HEK293 (cell line): ENCODE results near the gene CLEC2A.

Experiments used
- CTCF ChIA-PET: fragments of 350-600 bp; formaldehyde crosslinking; extraction: SDS; loops from one replicate; lab custom pipeline; 2021; ENCODE audit warnings: antibody characterized with exemption; lab: Yijun Ruan, JAX
- POLR2A ChIA-PET: fragments of 300-600 bp; formaldehyde crosslinking; extraction: SDS; loops from one replicate; lab custom pipeline; 2020; ENCODE audit warnings: antibody characterized with exemption, inconsistent platforms; lab: Yijun Ruan, JAX
- H3K27ac ChIP-seq: fragments of 200-500 bp; sonication (Bioruptor generic); 2 replicates; pipeline ENCODE4 v1.5.1; 2014; ENCODE audit warnings: low read depth, low read length, control low read depth, inconsistent platforms; ENCODE audit errors: extremely low read depth
- H3K36me3 ChIP-seq, 2 experiments: fragments of 200-500 bp in 1 of 2; sonication (Bioruptor generic) in 1 of 2; 1 replicate in 1 of 2; 2 replicates in 1 of 2; pipeline ENCODE4 v1.5.1; 2014 to 2017; ENCODE audit warnings: inconsistent platforms in 2 of 2, low read length in 2 of 2; ENCODE audit not compliant: control insufficient read depth in 2 of 2, insufficient read depth in 1 of 2
- H3K4me1 ChIP-seq: fragments of 200-500 bp; sonication (Bioruptor generic); 2 replicates; pipeline ENCODE4 v1.5.1; 2014; ENCODE audit warnings: mild to moderate bottlenecking, low read length, inconsistent platforms; ENCODE audit not compliant: control insufficient read depth, insufficient read depth
- H3K4me3 ChIP-seq: 2 replicates; pipeline ENCODE4 v1.5.1; 2011; ENCODE audit warnings: low read depth, mild to moderate bottlenecking, control low read depth, low read length, moderate library complexity
- H3K9me3 ChIP-seq: fragments of 200-500 bp; sonication (Bioruptor generic); 2 replicates; pipeline ENCODE4 v1.5.1; 2014; ENCODE audit warnings: low read depth, low read length, inconsistent platforms; ENCODE audit not compliant: control insufficient read depth, insufficient read depth
- BCL6B ChIP-seq: fragments of 450-650 bp; formaldehyde crosslinking; IDR thresholded peaks from 2 replicates; pipeline ENCODE4 v1.5.1; 2017; ENCODE audit warnings: missing biosample characterization, missing genetic modification characterization
- EGR2 ChIP-seq: fragments of 450-650 bp; formaldehyde crosslinking; IDR thresholded peaks from 2 replicates; pipeline ENCODE4 v1.5.1; 2016; ENCODE audit warnings: low read depth, missing biosample characterization, missing genetic modification characterization
- GLI4 ChIP-seq: fragments of 450-650 bp; formaldehyde crosslinking; IDR thresholded peaks from 2 replicates; pipeline ENCODE4 v1.5.1; 2016; ENCODE audit warnings: missing biosample characterization, missing genetic modification characterization
- INSM2 ChIP-seq: fragments of 450-650 bp; formaldehyde crosslinking; IDR thresholded peaks from 2 replicates; pipeline ENCODE4 v1.5.1; 2016; ENCODE audit warnings: missing biosample characterization, missing genetic modification characterization
- KLF10 ChIP-seq: fragments of 450-650 bp; IDR thresholded peaks from 2 replicates; pipeline ENCODE4 v1.5.1; 2018; ENCODE audit warnings: missing biosample characterization, mild to moderate bottlenecking, missing genetic modification characterization
- KLF16 ChIP-seq: fragments of 450-650 bp; formaldehyde crosslinking; IDR thresholded peaks from 2 replicates; pipeline ENCODE4 v1.5.1; 2017; ENCODE audit warnings: missing biosample characterization, missing genetic modification characterization
- KLF9 ChIP-seq: fragments of 450-650 bp; formaldehyde crosslinking; IDR thresholded peaks from 2 replicates; pipeline ENCODE4 v1.5.1; 2016; ENCODE audit warnings: missing biosample characterization, missing genetic modification characterization, low read depth
- OSR2 ChIP-seq: fragments of 450-650 bp; formaldehyde crosslinking; IDR thresholded peaks from 2 replicates; pipeline ENCODE4 v1.5.1; 2016; ENCODE audit warnings: missing biosample characterization, missing genetic modification characterization
- REST ChIP-seq: fragments of 450-650 bp; formaldehyde crosslinking; IDR thresholded peaks from 2 replicates; pipeline ENCODE4 v1.5.1; 2016; ENCODE audit warnings: missing biosample characterization, missing genetic modification characterization
- ZBTB11 ChIP-seq: fragments of 450-650 bp; formaldehyde crosslinking; conservative IDR thresholded peaks from 2 replicates; pipeline ENCODE4 v1.5.1; 2016; ENCODE audit warnings: low read depth, missing biosample characterization, missing genetic modification characterization
- ZBTB48 ChIP-seq: fragments of 450-650 bp; formaldehyde crosslinking; IDR thresholded peaks from 2 replicates; pipeline ENCODE4 v1.5.1; 2016; ENCODE audit warnings: missing biosample characterization, missing genetic modification characterization
- ZEB2 ChIP-seq: fragments of 450-650 bp; formaldehyde crosslinking; IDR thresholded peaks from 2 replicates; pipeline ENCODE4 v1.5.1; 2016; ENCODE audit warnings: missing biosample characterization, missing genetic modification characterization
- ZFP3 ChIP-seq: fragments of 450-650 bp; formaldehyde crosslinking; IDR thresholded peaks from 2 replicates; pipeline ENCODE4 v1.5.1; 2016; ENCODE audit warnings: low read depth, missing biosample characterization, missing genetic modification characterization
- ZNF16 ChIP-seq: fragments of 450-650 bp; formaldehyde crosslinking; IDR thresholded peaks from 2 replicates; pipeline ENCODE4 v1.5.1; 2016; ENCODE audit warnings: low read depth, missing biosample characterization, missing genetic modification characterization
- ZNF214 ChIP-seq: fragments of 450-650 bp; formaldehyde crosslinking; IDR thresholded peaks from 2 replicates; pipeline ENCODE4 v1.5.1; 2017; ENCODE audit warnings: missing biosample characterization, mild to moderate bottlenecking, missing genetic modification characterization, borderline replicate concordance
- ZNF223 ChIP-seq: fragments of 450-650 bp; formaldehyde crosslinking; IDR thresholded peaks from 2 replicates; pipeline ENCODE4 v1.5.1; 2016; ENCODE audit warnings: missing biosample characterization, missing genetic modification characterization
- ZNF292 ChIP-seq: fragments of 450-650 bp; formaldehyde crosslinking; IDR thresholded peaks from 2 replicates; pipeline ENCODE4 v1.5.1; 2016; ENCODE audit warnings: low read depth, missing biosample characterization, missing genetic modification characterization, borderline replicate concordance
- ZNF391 ChIP-seq: fragments of 450-650 bp; formaldehyde crosslinking; IDR thresholded peaks from 2 replicates; pipeline ENCODE4 v1.5.1; 2016; ENCODE audit warnings: low read depth, missing biosample characterization, missing genetic modification characterization, borderline replicate concordance
- ZNF501 ChIP-seq: fragments of 450-650 bp; formaldehyde crosslinking; IDR thresholded peaks from 2 replicates; pipeline ENCODE4 v1.5.1; 2016; ENCODE audit warnings: missing biosample characterization, missing genetic modification characterization
- ZNF514 ChIP-seq: fragments of 450-650 bp; formaldehyde crosslinking; IDR thresholded peaks from 2 replicates; pipeline ENCODE4 v1.5.1; 2016; ENCODE audit warnings: missing biosample characterization, missing genetic modification characterization
- ZNF571 ChIP-seq: fragments of 450-650 bp; formaldehyde crosslinking; IDR thresholded peaks from 2 replicates; pipeline ENCODE4 v1.5.0; 2017; ENCODE audit warnings: missing biosample characterization, missing genetic modification characterization
- ZNF585B ChIP-seq: fragments of 450-650 bp; formaldehyde crosslinking; IDR thresholded peaks from 2 replicates; pipeline ENCODE4 v1.5.1; 2016; ENCODE audit warnings: missing biosample characterization, missing genetic modification characterization
- ZNF610 ChIP-seq: fragments of 450-650 bp; formaldehyde crosslinking; IDR thresholded peaks from 2 replicates; pipeline ENCODE4 v1.5.1; 2016; ENCODE audit warnings: missing biosample characterization, missing genetic modification characterization, borderline replicate concordance
- ZNF623 ChIP-seq: fragments of 450-650 bp; formaldehyde crosslinking; IDR thresholded peaks from 2 replicates; pipeline ENCODE4 v1.5.1; 2016; ENCODE audit warnings: missing biosample characterization, missing genetic modification characterization
- ZNF707 ChIP-seq: fragments of 450-650 bp; formaldehyde crosslinking; IDR thresholded peaks from 2 replicates; pipeline ENCODE4 v1.5.1; 2016; ENCODE audit warnings: missing biosample characterization, missing genetic modification characterization
- ZNF830 ChIP-seq: fragments of 450-650 bp; IDR thresholded peaks from 2 replicates; pipeline ENCODE4 v1.5.0; 2018; ENCODE audit warnings: missing biosample characterization, missing genetic modification characterization, low read depth, mild to moderate bottlenecking, moderate library complexity
- ZSCAN18 ChIP-seq: fragments of 450-650 bp; formaldehyde crosslinking; IDR thresholded peaks from 2 replicates; pipeline ENCODE4 v1.5.1; 2016; ENCODE audit warnings: missing biosample characterization, missing genetic modification characterization
- ZXDB ChIP-seq: fragments of 450-650 bp; formaldehyde crosslinking; IDR thresholded peaks from 2 replicates; pipeline ENCODE4 v1.5.1; 2016; ENCODE audit warnings: missing biosample characterization, missing genetic modification characterization

Gene CLEC2A

GRCh38 chr12:9920451-9920850 lies 11.7 kb downstream of the CLEC2A start:
- Histone ChIP-seq H3K4me3 (no peak overlapping the region), H3K9me3 (no peaks in the 10 kb centered on the region), H3K4me1 (no peaks in the 10 kb centered on the region)
- POLR2A ChIA-PET, result no interaction called here
- TF ChIP-seq KLF10, result no peak
- TF ChIP-seq ZNF292 (tag by site-specific recombination), result no peak
- TF ChIP-seq ZNF830 (tag by site-specific recombination), result no peak
- no peak for TF ChIP-seq ZNF571 (tag by site-specific recombination)
- TF ChIP-seq BCL6B (tag by site-specific recombination), result no peak
- TF ChIP-seq ZNF391 (tag by site-specific recombination), result no peak
- TF ChIP-seq REST (tag by site-specific recombination), result no peak
- no peak for TF ChIP-seq INSM2
- no peak for TF ChIP-seq ZNF214
- no peak for TF ChIP-seq ZNF501 (tag by site-specific recombination)
- TF ChIP-seq ZNF610 (tag by site-specific recombination), result no peak
- TF ChIP-seq ZNF707 (tag by site-specific recombination), result no peak
- TF ChIP-seq ZEB2, result no peak
- no peak for TF ChIP-seq GLI4
- no peak for TF ChIP-seq KLF9 (tag by site-specific recombination)
- no peak for TF ChIP-seq KLF16
- TF ChIP-seq ZNF223, result no peak
- no peak for TF ChIP-seq ZNF16 (tag by site-specific recombination)
- TF ChIP-seq, all 188 proteins: peak for 0
- CTCF ChIA-PET, result no interaction called here
- Histone ChIP-seq H3K27ac (no peak overlapping the region), H3K36me3 (no peaks in the 10 kb centered on the region)

- H3K4me3 ChIP-seq, result no peak overlapping the region
- no peaks in the 10 kb centered on the region for H3K9me3 ChIP-seq
- H3K27ac ChIP-seq, result no peak overlapping the region
- CTCF ChIA-PET, result no interaction called here
- POLR2A ChIA-PET, result no interaction called here
- H3K4me1 ChIP-seq, result no peaks in the 10 kb centered on the region
- no peaks in the 10 kb centered on the region for H3K36me3 ChIP-seq
- TF ChIP-seq ZBTB11 (tag by site-specific recombination), result no peak
- no peak for TF ChIP-seq ZXDB (tag by site-specific recombination)
- TF ChIP-seq ZNF585B (tag by site-specific recombination), result no peak
- TF ChIP-seq OSR2 (tag by site-specific recombination), result no peak
- TF ChIP-seq ZBTB48, result no peak
- TF ChIP-seq ZSCAN18 (tag by site-specific recombination), result no peak
- TF ChIP-seq ZNF623 (tag by site-specific recombination), result no peak
- no peak for TF ChIP-seq EGR2 (tag by site-specific recombination)
- TF ChIP-seq ZNF514 (tag by site-specific recombination), result no peak
- TF ChIP-seq ZFP3 (tag by site-specific recombination), result no peak
Measured at GRCh38 chr12:9919443-9919842, 12.7 kb downstream of the CLEC2A start.
